Subcutaneous abdominal adipose tissue (tissue), 5 donors: ENCODE data around the gene ABCA1.

ENCODE experiments used
- H3K27ac ChIP-seq: one replicate; pipeline ENCODE4 v1.7.0; 2013; ENCODE audit warnings: low read depth, mild to moderate bottlenecking, inconsistent platforms, low read length, moderate library complexity
- H3K27me3 ChIP-seq, 5 donors: one replicate each; pipeline ENCODE4 v1.7.0; 2013; ENCODE audit warnings: low read length in 5 of 5, inconsistent platforms in 1 of 5; ENCODE audit not compliant: control insufficient read depth in 5 of 5, insufficient read depth in 4 of 5
- H3K36me3 ChIP-seq, 5 donors: one replicate each; pipeline ENCODE4 v1.7.0; 2013; ENCODE audit warnings: low read length in 5 of 5; ENCODE audit not compliant: control insufficient read depth in 5 of 5, insufficient read depth in 5 of 5
- H3K4me1 ChIP-seq, 5 donors: one replicate each; pipeline ENCODE4 v1.7.0; 2013; ENCODE audit warnings: low read length in 5 of 5, mild to moderate bottlenecking in 3 of 5, moderate library complexity in 1 of 5; ENCODE audit not compliant: control insufficient read depth in 5 of 5, insufficient read depth in 5 of 5
- H3K4me3 ChIP-seq, 5 donors: one replicate each; pipeline ENCODE4 v1.7.0; 2013; ENCODE audit warnings: low read length in 5 of 5, low read depth in 1 of 5
- H3K9ac ChIP-seq, 5 donors: one replicate each; pipeline ENCODE4 v1.7.0; 2013; ENCODE audit warnings: low read length in 5 of 5, mild to moderate bottlenecking in 4 of 5, moderate library complexity in 3 of 5
- H3K9me3 ChIP-seq, 5 donors: one replicate each; pipeline ENCODE4 v1.7.0; 2013; ENCODE audit warnings: low read length in 5 of 5; ENCODE audit not compliant: control insufficient read depth in 5 of 5
- donor health status: healthy.
- donor health status: healthy.
- donor health status: healthy.
- donor health status: healthy.
- donor health status: healthy.

The ABCA1 gene

GRCh38 chr9:104779946-104780535 lies 147.9 kb downstream of the ABCA1 start:
- H3K9me3 ChIP-seq, result no peaks in the 10 kb centered on the region
- H3K36me3 ChIP-seq, result peaks cover 20 to 37% (median 31%) of the 10 kb centered on the region in 5 donors

GRCh38 chr9:104779334-104779733 lies 148.6 kb downstream of the ABCA1 start:
- peak overlapping the region; percentile 81 for H3K27ac ChIP-seq
- H3K27me3 ChIP-seq, result no peaks in the 10 kb centered on the region
- peaks cover 5 to 71% (median 68%) of the 10 kb centered on the region in 5 donors for H3K4me1 ChIP-seq
- H3K9ac ChIP-seq, result no peak overlapping the region
- peaks cover 14 to 36% (median 28%) of the 10 kb centered on the region in 5 donors for H3K36me3 ChIP-seq
- no peaks in the 10 kb centered on the region for H3K9me3 ChIP-seq
- no peak overlapping the region for H3K4me3 ChIP-seq

More at GRCh38 chr9:104779946-104780535, 147.9 kb downstream of the ABCA1 start:
- Histone ChIP-seq H3K4me1 (peaks cover 5 to 75% (median 66%) of the 10 kb centered on the region in 5 donors), H3K27me3 (no peaks in the 10 kb centered on the region), H3K27ac (peak overlapping the region; percentile 81), H3K4me3 (no peak overlapping the region), H3K9ac (peak overlapping the region in 4 of 5 donors; percentile 7 to 76 (median 45))

GRCh38 chr9:104778802-104779201 lies 149.2 kb downstream of the ABCA1 start:
- Histone ChIP-seq H3K27me3 (no peaks in the 10 kb centered on the region), H3K4me3 (no peak overlapping the region), H3K9ac (no peak overlapping the region), H3K36me3 (peaks cover 9 to 31% (median 23%) of the 10 kb centered on the region in 5 donors), H3K27ac (peak overlapping the region; percentile 81), H3K9me3 (no peaks in the 10 kb centered on the region), H3K4me1 (peaks cover 5 to 69% (median 67%) of the 10 kb centered on the region in 5 donors)

GRCh38 chr9:104776797-104777196 lies 151.2 kb downstream of the ABCA1 start:
- Histone ChIP-seq H3K27me3 (no peaks in the 10 kb centered on the region), H3K27ac (peak overlapping the region; percentile 94), H3K4me1 (peaks cover 7 to 64% (median 55%) of the 10 kb centered on the region in 5 donors), H3K9ac (peak overlapping the region in 1 of 5 donors; percentile 79), H3K36me3 (peaks cover 0 to 19% (median 8%) of the 10 kb centered on the region in 5 donors), H3K4me3 (no peak overlapping the region), H3K9me3 (no peaks in the 10 kb centered on the region)

- peaks cover 0 to 19% (median 6%) of the 10 kb centered on the region in 5 donors for H3K36me3 ChIP-seq
- H3K4me1 ChIP-seq, result peaks cover 7 to 58% (median 46%) of the 10 kb centered on the region in 5 donors
- peak overlapping the region; percentile 94 for H3K27ac ChIP-seq
Measured at GRCh38 chr9:104775976-104776375, 152.0 kb downstream of the ABCA1 start.

DNA sequence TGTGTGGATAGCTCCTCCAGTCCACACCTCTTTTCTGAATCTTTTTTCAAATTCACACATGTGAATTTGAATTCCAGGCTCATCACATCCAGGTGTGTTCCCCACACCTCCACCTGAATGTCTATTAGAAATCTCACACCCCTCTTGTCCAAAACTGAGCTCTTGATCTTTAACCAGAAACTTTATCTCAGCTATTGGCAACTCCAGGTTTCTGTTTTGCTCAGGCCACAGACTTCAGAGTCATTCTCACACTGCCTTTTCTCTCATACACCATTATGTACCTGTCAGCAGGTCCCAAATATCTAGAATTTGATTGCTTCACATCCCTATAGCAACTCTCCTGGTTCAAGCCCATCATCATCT lies 152.4 kb downstream of the ABCA1 start:
- no peaks in the 10 kb centered on the region for H3K9me3 ChIP-seq
- peak overlapping the region; percentile 94 for H3K27ac ChIP-seq
- peak overlapping the region in 2 of 5 donors; percentile 16 to 60 for H3K9ac ChIP-seq
- H3K4me3 ChIP-seq, result no peak overlapping the region
- peaks cover 0 to 19% (median 6%) of the 10 kb centered on the region in 5 donors for H3K36me3 ChIP-seq
- no peaks in the 10 kb centered on the region for H3K27me3 ChIP-seq
- peaks cover 7 to 55% (median 43%) of the 10 kb centered on the region in 5 donors for H3K4me1 ChIP-seq

More at GRCh38 chr9:104775976-104776375, 152.0 kb downstream of the ABCA1 start:
- Histone ChIP-seq H3K9ac (peak overlapping the region in 2 of 5 donors; percentile 16 to 60), H3K9me3 (no peaks in the 10 kb centered on the region), H3K27me3 (no peaks in the 10 kb centered on the region), H3K4me3 (no peak overlapping the region)

DNA sequence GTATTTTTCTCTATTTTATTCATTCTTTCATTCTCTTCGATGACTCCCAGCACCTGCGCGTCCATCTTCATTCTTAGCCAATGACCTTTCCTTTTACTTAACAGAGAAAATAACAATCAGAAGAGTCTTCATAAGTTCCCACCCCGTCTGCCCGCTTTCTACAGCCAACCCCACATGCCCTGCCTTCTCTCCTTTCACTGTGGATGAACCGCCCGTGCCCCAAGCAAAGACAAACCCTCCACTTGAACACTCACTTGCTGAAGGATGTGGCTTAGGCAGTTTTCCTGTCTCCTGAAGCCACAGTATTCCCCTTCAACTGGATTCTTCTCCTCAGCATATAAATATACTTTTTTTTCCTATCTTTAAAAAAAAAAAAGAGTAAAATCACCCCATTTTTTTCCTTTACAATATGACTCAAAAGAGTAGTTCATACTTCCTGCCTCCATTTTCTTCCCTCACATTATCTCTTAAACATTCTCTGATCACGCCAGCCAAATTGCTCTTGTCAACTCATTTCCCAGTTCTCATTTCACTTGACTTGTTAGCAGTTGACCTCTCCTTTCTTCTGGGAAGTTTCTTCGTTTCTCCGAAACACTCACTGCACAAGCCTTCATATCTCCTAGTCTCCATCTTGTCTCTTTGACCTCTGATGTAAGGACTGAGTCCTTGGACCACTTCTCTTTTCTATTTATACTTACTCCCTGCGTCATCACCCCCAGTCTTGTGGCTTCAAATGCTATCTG lies 153.0 kb downstream of the ABCA1 start:
- H3K27ac ChIP-seq, result peak overlapping the region; percentile 94
- H3K36me3 ChIP-seq, result peaks cover 0 to 19% (median 6%) of the 10 kb centered on the region in 5 donors
- H3K9ac ChIP-seq, result peak overlapping the region in 1 of 5 donors; percentile 82
- H3K4me1 ChIP-seq, result peaks cover 7 to 50% (median 37%) of the 10 kb centered on the region in 5 donors
- H3K9me3 ChIP-seq, result no peaks in the 10 kb centered on the region
- no peak overlapping the region for H3K4me3 ChIP-seq
- no peaks in the 10 kb centered on the region for H3K27me3 ChIP-seq

DNA sequence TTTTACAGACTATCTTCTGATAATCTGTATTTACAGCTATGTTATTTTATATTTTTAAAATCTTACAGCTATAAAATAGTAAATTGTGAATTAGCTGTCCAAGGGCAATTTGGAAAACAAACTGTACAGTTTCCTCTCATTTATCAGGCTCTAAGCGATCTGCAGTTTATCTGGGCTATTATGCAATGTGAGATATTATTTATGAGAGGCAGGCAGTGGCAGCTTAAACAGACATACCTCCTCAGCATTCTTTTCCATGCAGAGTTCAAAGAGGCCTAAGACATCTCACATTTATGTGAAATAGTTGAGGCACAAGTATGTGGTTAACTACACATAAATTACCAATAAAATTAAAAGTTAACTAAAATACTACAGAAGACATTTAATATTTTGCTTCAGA lies 153.8 kb downstream of the ABCA1 start:
- Histone ChIP-seq H3K9ac (peak overlapping the region in 2 of 5 donors; percentile 53 to 82), H3K27ac (peak overlapping the region; percentile 94), H3K27me3 (no peaks in the 10 kb centered on the region), H3K4me1 (peaks cover 7 to 45% (median 29%) of the 10 kb centered on the region in 5 donors), H3K4me3 (no peak overlapping the region), H3K9me3 (no peaks in the 10 kb centered on the region), H3K36me3 (peaks cover 0 to 17% (median 6%) of the 10 kb centered on the region in 5 donors)

DNA sequence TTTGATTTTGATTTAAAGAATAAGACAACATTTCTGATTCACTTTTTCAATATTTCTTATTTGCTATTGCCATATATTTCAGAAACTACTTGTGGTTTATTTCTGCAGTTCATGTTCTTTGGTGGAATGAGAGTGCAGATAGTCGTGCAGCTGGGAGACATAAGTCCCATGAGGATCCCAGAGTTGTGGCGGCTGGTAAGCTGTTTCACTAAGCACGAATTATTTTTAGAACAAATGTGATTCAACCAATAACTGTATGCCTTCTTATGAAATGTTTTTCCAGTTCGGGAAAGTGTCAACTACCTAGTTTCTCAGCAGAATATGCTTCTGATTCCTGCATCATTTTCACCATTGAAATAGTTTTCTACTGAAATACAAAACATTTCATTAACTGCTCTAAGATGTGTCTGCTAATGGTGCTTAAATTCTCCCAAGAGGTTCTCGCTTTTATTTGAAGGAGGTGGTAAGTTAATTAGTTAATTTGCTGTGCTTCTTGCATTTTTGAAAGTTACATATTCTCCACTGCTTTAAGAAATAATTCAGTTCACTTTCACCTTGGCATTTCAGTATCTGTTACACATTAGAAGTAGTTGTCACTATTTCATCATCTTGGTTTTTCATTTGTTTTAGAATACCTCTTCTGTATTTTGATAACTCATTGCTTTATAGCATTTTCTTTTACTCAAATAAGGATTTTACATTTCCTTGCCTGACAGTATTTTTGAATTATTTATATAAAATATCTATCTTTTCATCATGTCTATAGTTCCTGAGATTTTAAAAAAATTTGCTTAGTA lies 155.0 kb downstream of the ABCA1 start:
- Histone ChIP-seq H3K9ac (peak overlapping the region in 3 of 5 donors; percentile 41 to 82 (median 57)), H3K4me1 (peaks cover 7 to 36% (median 28%) of the 10 kb centered on the region in 5 donors), H3K9me3 (no peaks in the 10 kb centered on the region), H3K27ac (peak overlapping the region; percentile 94), H3K4me3 (peak overlapping the region in 1 of 5 donors; percentile 24), H3K27me3 (no peaks in the 10 kb centered on the region), H3K36me3 (peaks cover 0 to 19% (median 3%) of the 10 kb centered on the region in 5 donors)
